Smooth muscle cell (in vitro differentiated cells): ENCODE measurements around the gene FAM228B. TPM values are rescaled to one million over a fixed set of nuclear protein-coding genes. Genes with fewer than 3 reads are reported as not detected.

Experiments
- DNase-seq: peaks from one replicate; lab custom pipeline; 2025; ENCODE audit not compliant: unreplicated experiment; lab: John Stamatoyannopoulos, UW
- H2AFZ ChIP-seq: fragments of 200-600 bp; sonication (generic); 2 replicates; pipeline ENCODE4 v1.6.0; 2016; ENCODE audit warnings: antibody characterized with exemption, low read depth, mild to moderate bottlenecking
- H3F3A ChIP-seq: fragments of 200-600 bp; sonication (generic); 2 replicates; pipeline ENCODE4 v1.6.0; 2017; ENCODE audit warnings: antibody characterized with exemption, low read depth
- H3K27ac ChIP-seq: fragments of 200-600 bp; sonication (generic); 2 replicates; pipeline ENCODE4 v1.5.1; 2016; ENCODE audit warnings: low read depth, mild to moderate bottlenecking
- H3K27me3 ChIP-seq: fragments of 200-600 bp; sonication (generic); 2 replicates; pipeline ENCODE4 v1.6.1; 2016; ENCODE audit warnings: low read depth, mild to moderate bottlenecking
- H3K36me3 ChIP-seq: fragments of 200-600 bp; sonication (generic); 2 replicates; pipeline ENCODE4 v1.5.1; 2016; ENCODE audit warnings: low read depth
- H3K4me1 ChIP-seq: fragments of 200-600 bp; sonication (generic); 2 replicates; pipeline ENCODE4 v1.5.1; 2016; ENCODE audit warnings: low read depth
- H3K4me2 ChIP-seq: fragments of 200-600 bp; sonication (generic); 2 replicates; pipeline ENCODE4 v1.6.0; 2016; ENCODE audit warnings: mild to moderate bottlenecking
- H3K4me3 ChIP-seq: fragments of 200-600 bp; sonication (generic); 2 replicates; pipeline ENCODE4 v1.5.1; 2016; ENCODE audit warnings: mild to moderate bottlenecking
- H3K79me2 ChIP-seq: fragments of 200-600 bp; sonication (generic); 2 replicates; pipeline ENCODE4 v1.6.0; 2016; ENCODE audit warnings: low read depth, mild to moderate bottlenecking
- H3K9ac ChIP-seq: fragments of 200-600 bp; sonication (generic); 2 replicates; pipeline ENCODE4 v1.6.0; 2016; ENCODE audit warnings: low read depth
- H3K9me3 ChIP-seq: fragments of 200-600 bp; sonication (generic); replicated peaks from 2 replicates; pipeline ENCODE4 v1.5.1; 2016; ENCODE audit warnings: low read depth
- H4K20me1 ChIP-seq: fragments of 200-600 bp; sonication (generic); 2 replicates; pipeline ENCODE4 v1.6.0; 2016; ENCODE audit warnings: low read depth
- CTCF ChIP-seq: fragments of 200-600 bp; sonication (generic); IDR thresholded peaks from 2 replicates; pipeline ENCODE4 v1.5.1; 2017; ENCODE audit warnings: borderline replicate concordance, mild to moderate bottlenecking, antibody characterized with exemption; ENCODE audit not compliant: insufficient read depth, poor library complexity, severe bottlenecking
- WGBS: methylation state at CpG from one replicate; pipeline ENCODE4 v1.1.7; 2016; ENCODE audit warnings: low lambda C conversion rate; 5-methylcytosine and 5-hydroxymethylcytosine counted together
- polyA plus RNA-seq: library from polyadenylated mRNA; unstranded; fragments of >200 nt; fragmentation: Nextera tagmentation; extraction: Ambion mirVana; gene quantifications from 2 replicates; pipeline ENCODE4 v1.2.1, GENCODE V29; 2016
- total RNA-seq: library from RNA; depleted of rRNA; stranded (reverse); fragments of >200 nt; gene quantifications from 2 replicates; pipeline ENCODE4 v1.2.3, GENCODE V29; 2014

The FAM228B gene
- total and polyA plus RNA-seq, 2 experiments from 2014 or later, result 7.0 to 18.1 TPM

GRCh38 chr2:24147364-24147763, 24.1 kb downstream of the FAM228B start:
- TF ChIP-seq CTCF, result no peak
- H4K20me1 ChIP-seq, result no peaks in the 10 kb centered on the region
- H3K4me1 ChIP-seq, result no peaks in the 10 kb centered on the region
- H3K9me3 ChIP-seq, result peaks cover 6% of the 10 kb centered on the region
- H3K27ac ChIP-seq, result no peak overlapping the region
- peaks cover 16% of the 10 kb centered on the region for H3K36me3 ChIP-seq
- no peak overlapping the region for H3K4me3 ChIP-seq
- no peaks in the 10 kb centered on the region for H3K27me3 ChIP-seq
- H3K4me2 ChIP-seq, result no peak overlapping the region
- no peak overlapping the region for H3K9ac ChIP-seq
- no peak for DNase-seq
- no peak overlapping the region for H2AFZ ChIP-seq
- H3F3A ChIP-seq, result no peaks in the 10 kb centered on the region
- no peaks in the 10 kb centered on the region for H3K79me2 ChIP-seq

GRCh38 chr2:24152413-24153197, 29.3 kb downstream of the FAM228B start:
- Histone ChIP-seq H3K9me3 (no peaks in the 10 kb centered on the region), H2AFZ (no peak overlapping the region), H3K4me1 (no peaks in the 10 kb centered on the region), H3K4me2 (no peak overlapping the region), H3K36me3 (peaks cover 4% of the 10 kb centered on the region), H3K27ac (no peak overlapping the region), H4K20me1 (no peaks in the 10 kb centered on the region), H3K4me3 (no peak overlapping the region), H3F3A (no peaks in the 10 kb centered on the region), H3K9ac (no peak overlapping the region), H3K79me2 (no peaks in the 10 kb centered on the region), H3K27me3 (no peaks in the 10 kb centered on the region)
- no peak for TF ChIP-seq CTCF
- 96% methylated on average over 5 of the region's 5 CpGs for WGBS
- no peak for DNase-seq

GRCh38 chr2:24153478-24153877, 30.2 kb downstream of the FAM228B start:
- Histone ChIP-seq H3K79me2 (no peaks in the 10 kb centered on the region), H3K4me2 (no peak overlapping the region), H3K27me3 (no peaks in the 10 kb centered on the region), H3K9me3 (no peaks in the 10 kb centered on the region), H3F3A (no peaks in the 10 kb centered on the region), H3K36me3 (no peaks in the 10 kb centered on the region), H4K20me1 (no peaks in the 10 kb centered on the region), H3K27ac (no peak overlapping the region), H2AFZ (no peak overlapping the region), H3K4me3 (no peak overlapping the region), H3K9ac (no peak overlapping the region), H3K4me1 (no peaks in the 10 kb centered on the region)
- no peak for TF ChIP-seq CTCF
- WGBS, result 93% methylated on average over 4 of the region's 4 CpGs
- DNase-seq, result no peak

- no peak overlapping the region for H2AFZ ChIP-seq
- 98% methylated on average over 5 of the region's 5 CpGs for WGBS
- no peak for DNase-seq
- TF ChIP-seq CTCF, result no peak
- H3K27ac ChIP-seq, result no peak overlapping the region
- H3K27me3 ChIP-seq, result no peaks in the 10 kb centered on the region
- no peaks in the 10 kb centered on the region for H4K20me1 ChIP-seq
- no peak overlapping the region for H3K4me2 ChIP-seq
- peaks cover 5% of the 10 kb centered on the region for H3K36me3 ChIP-seq
- H3K4me3 ChIP-seq, result no peak overlapping the region
- H3K9me3 ChIP-seq, result no peaks in the 10 kb centered on the region
- no peaks in the 10 kb centered on the region for H3K79me2 ChIP-seq
- no peaks in the 10 kb centered on the region for H3F3A ChIP-seq
- H3K4me1 ChIP-seq, result no peaks in the 10 kb centered on the region
- no peak overlapping the region for H3K9ac ChIP-seq
These were observed 34.9 kb downstream of the FAM228B start for GRCh38 chr2:24158131-24158530.
